UCSD-AML1 (cell line): ENCODE measurements around the gene DOCK3.
"Not testable (repeated sequence)": the region's sequence is repeated elsewhere in the genome, so short reads cannot be mapped to it uniquely, and the experiment has no call there.

ENCODE experiments used
- DNase-seq: peaks from one replicate; lab custom pipeline; 2025; ENCODE audit not compliant: unreplicated experiment; lab: John Stamatoyannopoulos, UW

The DOCK3 gene

DNA sequence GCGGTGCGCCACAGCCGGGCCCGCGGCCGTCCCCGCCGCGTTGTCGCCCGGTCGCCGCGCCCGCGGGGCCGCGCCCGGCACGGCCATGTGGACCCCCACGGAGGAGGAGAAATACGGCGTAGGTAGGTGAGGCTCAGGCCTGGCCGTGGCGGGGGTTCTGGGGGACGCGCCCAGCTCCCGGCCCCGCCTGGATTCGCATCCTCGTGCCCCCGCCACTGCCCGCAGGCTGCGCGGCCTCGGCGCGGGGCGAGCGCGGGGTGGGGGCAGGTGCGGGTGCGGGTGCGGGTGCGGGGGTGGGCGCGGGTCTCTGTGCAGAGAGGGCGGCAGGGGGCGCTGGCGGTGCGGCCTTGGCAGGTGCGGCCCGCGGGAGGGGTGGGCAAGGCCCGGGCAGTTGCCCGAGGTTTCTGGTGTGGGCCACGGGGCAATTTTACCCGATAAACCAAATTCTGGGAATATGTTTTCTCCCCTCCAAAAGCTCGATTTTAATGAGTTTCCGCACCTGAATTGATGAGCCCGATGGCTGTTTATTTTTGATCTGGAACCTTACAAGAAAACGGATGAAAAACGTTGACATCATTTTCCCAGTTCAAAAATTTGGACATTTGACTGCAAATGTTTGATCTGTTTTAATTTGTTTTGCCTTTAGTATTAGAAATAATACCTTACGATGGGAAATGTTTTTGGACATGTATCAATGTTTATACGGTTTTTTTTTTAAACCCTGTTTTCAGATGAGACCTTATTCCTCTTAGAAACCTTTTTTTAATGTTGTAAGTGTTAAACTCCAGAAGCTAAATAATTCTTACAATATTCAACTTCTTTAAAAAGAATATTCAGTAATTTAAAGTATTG is 678 bp downstream of the DOCK3 start:
- DNase-seq: no peak

DNA sequence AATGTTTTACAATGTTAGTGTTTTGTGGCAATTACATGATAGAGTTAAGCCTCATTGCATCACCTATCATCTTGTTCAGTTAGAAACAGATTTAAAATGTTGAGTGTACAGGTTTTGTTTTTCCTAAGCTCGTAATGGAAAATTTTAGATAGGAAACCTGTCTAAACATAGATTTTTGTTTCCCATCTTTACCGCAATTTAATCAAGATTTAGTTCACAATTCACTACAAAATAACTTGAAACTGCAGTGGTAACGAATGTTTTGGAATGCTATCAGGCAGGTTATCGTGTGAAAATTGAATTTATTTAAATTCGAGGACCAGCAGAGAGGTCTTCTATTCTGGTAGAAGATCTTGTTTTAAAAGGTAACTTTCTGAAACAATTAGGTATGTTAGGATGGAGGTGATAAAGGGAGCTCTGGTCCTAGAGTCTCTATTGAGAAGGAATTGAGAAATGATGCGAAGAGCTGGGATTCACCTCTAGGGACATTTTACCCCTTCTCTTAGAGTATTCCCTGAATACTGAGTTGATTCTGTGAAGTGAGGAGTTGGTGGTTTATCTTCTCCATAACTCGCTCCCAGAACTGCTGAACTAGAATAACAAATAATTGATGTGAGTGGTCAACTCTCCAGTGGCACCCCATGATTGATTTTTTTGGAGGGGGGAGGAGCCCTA is 1.4 kb downstream of the DOCK3 start:
- DNase-seq: no peak

DNA sequence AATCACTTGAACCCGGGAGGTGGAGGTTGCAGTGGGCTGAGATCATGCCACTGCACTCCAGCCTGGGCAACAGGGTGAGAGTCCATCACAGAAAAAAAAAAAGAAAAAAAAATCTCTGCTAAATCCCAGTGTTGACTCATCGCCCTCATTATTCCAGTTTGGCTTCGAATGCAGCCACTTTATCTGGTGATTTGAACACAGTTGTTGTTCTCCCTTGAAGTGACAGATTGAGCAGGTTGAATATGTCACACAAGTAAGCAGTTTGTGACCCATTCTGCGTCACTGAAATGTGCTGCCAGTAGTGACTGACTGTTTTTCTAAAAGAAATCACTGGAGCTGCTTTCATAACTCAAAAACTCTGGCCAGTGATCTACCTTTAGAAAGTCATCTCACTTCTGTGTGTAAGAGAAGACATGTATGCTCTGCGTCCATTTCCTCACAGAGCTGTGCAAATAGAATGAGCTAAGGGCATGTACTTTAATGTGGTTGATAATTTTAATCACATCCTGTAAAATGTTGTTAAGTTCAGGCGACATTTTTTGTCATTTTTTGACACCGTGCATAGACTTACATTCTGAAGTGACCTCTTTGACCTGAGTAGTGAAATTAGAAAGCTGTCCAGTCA is 12.5 kb downstream of the DOCK3 start:
- DNase-seq: no peak

DNA sequence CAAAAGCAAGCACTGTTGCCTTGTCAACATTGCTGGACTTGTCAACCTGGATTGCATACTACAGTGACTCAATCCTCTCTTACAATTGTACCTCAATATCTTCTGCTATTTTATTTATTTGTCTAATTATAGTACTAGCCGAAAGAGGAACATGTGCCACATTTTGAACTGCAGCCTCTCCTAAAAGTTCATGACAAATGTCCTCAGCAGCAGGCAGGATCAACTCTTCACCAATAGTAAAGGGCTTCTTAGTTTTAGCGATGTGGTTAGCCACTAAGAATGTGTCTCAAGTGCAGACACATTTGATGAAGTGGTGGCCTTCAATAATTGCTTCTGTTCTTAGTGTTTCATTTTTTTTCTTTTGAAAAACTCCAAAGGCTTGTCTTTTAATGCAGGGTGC is 13.2 kb downstream of the DOCK3 start:
- no peak for DNase-seq

DNA sequence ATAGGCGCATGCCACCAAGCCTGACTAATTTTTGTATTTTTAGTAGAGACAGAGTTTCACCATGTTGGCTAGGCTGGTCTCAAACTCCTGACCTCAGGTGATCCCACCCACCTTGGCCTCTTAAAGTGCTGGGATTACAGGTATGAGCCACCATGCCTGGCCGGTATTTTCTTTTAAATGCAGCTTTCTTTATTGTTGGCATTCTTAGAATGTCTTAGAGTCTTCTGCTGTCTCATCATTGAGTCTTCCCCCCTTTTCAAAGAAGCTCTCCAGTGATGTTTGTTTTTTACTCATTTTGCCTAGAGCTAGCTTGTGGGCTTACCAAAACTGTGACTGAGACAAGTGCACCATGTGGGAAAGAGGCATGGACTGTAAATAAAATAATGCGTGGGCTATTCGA is 13.9 kb downstream of the DOCK3 start:
- DNase-seq: not testable (repeated sequence)

DNA sequence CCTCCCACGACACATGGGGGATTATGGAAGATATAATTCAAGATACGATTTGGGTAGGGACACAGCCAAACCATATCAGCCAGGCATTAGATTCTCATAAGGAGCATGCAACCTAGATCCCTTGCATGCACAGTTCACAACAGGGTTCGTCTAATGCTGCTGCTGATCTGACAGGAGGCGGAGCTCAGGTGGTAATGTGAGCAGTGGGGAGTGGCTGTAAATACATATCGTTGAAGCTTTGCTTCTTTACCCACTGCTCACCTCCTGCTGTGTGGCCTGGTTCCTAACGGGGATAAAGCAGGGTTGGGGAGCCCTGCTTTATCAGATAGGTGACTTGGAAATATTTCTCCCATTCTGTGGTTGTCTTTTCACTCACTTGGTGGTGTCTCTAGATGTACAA is 14.8 kb downstream of the DOCK3 start:
- DNase-seq: no peak

DNA sequence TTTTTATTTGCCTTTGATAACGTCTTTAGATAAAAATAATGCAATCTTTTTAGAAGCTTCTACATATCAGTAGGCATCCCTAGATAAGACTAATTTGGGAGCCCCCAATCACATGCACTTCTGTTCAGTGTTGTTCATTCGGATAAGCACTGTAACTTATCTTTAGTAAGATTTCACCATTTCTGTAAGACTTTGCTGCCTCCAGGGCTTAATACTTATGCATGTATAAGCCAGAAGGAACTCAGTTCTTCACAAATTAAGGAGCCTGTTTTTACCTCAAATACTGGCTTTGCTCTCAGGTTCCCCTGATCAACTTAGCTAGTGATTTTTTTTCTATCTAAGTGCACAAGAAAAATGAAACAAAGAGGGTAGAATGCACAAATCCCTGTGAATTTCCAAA is 20.3 kb downstream of the DOCK3 start:
- DNase-seq: no peak

DNA sequence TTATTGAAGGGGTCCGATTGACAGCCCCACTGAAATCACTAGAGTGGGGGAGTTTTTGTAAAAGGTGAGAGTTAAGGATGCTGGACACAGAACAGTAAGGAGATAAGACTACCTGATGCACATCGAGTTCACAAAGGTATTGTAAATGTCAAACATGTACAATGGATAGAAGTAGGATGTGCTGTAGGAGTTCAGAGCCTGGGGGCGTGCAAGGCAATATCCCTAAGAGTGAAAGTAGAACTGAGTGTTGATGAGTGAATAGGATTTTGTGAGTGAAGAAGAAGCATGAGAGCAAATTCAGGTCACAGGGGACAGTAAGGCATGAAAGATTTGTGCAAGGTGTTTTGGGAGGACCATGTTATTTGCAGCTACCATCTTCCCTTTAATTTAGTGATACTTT is 21.5 kb downstream of the DOCK3 start:
- no peak for DNase-seq

DNA sequence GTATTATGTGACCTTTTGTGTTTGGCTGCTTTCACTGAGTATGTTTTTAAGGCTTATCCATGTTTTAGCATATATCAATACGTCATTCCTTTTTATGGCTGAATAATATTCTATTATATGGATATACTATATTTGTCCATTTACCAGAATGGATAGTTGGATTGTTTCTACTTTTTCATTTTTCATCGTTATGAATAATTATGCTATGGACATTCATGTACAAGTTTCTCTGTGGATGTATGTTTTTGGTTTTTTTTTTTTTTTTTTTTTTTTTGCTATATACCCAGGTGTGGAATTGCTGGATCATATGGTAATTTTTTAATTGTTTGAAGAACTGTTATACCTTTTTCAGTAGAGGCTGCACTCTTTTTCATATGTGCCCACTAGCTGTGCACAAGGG is 23.5 kb downstream of the DOCK3 start:
- DNase-seq: no peak

DNA sequence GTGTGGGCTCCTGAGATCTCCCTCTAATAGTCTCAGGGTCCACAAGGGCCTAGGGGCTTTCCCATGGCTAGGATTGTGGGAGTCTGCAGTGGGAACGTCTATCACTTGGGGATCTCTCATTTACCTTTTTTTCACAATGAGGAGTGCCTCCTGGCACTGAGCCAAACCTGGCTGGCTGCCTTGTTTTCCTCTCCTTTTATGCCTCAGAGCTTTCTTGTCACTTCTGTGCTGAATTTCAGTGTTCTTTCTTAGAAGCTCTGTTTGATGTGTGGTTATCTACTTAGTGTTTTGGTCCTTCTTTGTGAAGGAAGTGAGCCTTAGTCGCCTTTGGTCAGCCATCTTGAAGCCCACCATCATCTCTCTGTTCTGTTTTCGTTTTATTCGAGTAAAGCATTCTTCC is 33.9 kb downstream of the DOCK3 start:
- no peak for DNase-seq

DNA sequence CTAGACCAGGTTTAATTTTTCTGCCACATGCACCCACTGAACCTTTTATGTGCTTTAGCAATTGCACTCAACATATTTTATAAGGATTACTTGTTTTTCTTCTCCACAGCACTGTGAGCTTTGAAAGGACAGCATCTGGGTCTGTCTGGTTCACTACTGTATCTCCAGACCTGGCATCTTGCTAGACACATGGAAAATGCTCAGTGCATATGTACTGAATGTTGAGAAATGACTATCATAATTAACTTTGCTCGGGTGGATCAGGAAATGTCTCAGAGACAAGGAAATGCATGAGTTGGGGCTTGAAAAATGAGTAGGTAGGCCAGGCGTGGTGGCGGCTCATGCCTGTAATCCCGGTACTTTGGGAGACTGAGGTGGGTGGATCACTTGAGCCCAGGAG is 40.2 kb downstream of the DOCK3 start:
- no peak for DNase-seq

DNA sequence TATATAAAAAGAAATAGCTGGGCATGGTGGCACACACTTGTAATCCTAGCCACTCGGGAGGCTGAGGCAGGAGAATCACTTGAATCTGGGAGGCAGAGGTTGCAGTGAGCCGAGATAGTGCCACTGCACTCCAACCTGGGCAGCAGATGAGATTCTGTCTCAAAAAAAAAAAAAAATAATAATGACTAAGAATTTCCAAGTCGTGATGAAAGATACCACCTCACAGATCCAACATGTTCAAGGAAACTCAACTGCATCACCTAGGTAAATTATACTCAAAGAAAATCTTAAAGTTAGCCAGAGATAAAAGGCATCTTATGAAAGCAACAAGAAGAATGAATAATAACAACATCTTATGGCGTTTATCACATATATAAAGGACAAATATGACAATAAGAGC is 50.1 kb downstream of the DOCK3 start:
- DNase-seq: no peak

DNA sequence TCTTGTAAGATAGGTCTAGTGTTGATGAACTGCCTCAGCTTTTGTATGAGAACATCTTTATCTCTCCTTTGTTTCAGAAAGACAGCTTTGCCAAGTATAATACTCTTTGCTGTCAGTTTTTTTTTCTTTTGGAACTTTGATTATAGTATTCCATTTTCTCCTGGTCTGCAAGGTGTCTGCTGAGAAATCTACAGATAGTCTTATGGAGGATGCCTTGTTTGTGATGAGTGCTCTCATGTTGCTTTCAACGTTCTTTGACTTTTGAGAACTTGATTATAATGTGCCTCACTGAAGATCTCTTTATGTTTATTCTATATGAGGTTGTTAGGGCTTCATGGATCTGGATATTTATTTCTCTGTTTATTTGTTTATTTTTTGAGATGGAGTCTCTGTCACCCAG is 60.3 kb downstream of the DOCK3 start:
- DNase-seq: no peak

DNA sequence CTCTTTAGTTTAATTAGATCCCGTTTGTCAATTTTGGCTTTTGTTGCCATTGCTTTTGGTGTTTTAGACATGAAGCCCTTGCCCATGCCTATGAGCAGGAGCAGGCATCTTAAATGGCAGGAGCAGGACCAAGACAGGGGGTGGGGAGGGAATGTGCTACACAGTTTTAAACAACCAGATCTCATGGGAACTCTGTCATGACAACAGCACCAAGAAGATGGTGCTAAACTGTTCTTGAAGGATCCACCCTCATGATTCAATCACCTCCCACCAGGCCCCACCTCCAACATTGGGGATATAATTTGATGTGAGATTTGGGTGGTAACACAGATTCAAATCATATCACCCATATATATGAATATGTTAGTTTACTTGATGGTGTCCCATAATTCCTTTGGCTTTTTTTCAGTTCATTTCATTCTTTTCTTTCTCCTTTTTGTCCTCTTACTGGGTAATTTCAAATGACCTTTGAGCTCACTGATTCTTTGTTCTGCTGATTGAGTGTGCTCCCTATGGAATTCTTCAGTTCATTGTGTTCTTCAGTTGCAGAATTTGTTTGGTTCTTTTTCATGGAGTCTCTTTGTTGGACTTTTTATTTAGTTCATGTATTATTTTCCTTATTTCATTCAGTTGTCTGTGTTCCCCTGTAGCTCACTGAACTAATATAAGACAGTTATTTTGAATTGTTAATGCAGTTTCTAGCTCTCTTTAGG is 62.6 kb downstream of the DOCK3 start:
- DNase-seq: no peak

DNA sequence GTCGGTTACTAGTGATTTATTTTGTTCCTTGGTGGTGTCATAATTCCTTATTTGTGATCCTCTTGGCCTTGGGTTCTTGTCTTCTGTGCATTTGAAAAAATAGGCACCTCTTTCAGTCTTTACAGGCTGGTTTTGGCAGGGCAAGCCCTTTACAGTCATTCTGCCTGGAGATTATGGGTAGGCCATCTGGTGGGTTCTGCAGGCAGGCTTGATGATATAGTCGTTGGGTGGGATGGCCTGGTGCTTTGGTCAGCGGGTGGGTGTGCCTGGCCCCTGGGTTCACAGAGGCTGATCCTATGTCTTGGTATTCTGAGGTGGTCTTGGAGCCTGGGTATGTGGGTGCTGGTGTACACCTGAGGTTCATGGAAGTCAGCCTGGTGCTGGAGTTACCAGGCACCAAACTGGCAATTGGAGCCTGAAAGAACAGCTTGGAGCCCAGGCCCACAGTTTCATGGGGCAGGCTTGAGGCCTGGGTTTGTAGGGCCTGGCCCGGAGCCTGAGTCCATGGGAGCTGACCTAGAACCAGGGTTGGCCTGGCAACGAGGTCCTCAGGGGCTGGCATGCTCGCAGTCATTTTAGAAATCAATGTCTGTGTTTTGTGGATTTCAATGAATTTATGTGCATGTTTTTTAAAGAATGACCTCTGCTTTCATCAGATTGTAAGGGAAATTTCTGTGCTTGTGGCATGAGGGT is 63.3 kb downstream of the DOCK3 start:
- DNase-seq: no peak

DNA sequence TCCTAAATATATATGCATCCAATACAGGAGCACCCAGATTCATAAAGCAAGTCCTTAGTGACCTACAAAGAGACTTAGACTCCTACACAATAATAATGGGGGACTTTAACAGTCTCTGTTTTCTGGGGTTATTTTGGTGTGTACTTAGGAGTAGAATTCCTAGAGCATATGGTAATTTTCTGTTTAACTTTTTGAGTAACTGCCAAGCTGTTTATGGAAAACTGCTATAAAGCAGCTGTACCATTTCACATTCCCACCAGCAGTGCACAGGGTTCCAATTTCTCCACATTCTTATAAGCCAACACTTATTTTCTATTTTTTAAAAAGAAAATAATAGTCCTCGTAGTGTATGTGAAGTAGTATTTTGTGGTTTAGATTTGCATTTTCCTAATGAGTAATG is 68.9 kb downstream of the DOCK3 start:
- DNase-seq: no peak

DNA sequence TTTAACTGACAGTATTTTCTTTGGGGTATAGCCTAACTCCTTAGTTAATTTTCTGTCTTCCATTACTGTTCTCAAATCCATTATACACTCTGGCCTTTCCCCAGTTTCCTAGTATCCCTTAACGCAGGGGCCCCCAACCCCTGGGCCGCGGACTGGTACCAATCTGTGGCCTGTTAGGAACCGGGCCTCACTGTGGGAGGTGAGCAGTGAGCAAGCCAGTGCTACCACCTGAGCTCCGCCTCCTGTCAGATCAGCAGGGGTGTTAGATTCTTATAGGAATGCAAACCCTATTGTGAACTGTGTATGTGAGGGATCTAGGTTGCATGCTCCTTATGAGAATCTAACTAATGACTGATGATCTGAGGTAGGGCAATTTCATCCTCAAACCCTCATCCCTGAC is 75.1 kb downstream of the DOCK3 start:
- DNase-seq: no peak

DNA sequence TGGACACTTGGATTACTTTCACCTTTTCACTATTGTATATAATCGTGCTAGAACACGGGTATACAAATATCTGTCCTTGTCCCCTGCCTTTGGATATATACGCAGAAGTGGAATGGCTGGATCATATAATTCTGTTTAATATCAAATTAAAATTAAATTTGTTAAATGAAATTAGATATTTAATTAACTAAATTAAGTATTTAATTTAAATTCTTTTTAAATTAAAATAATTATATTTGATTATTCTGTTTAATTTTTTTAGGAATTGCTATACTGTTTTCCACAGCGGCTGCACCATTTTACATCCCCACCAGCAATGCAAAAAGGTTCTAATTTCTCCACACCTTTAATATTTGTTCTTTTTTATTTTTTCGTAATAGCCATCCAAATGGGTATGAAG is 84.3 kb downstream of the DOCK3 start:
- no peak for DNase-seq

DNA sequence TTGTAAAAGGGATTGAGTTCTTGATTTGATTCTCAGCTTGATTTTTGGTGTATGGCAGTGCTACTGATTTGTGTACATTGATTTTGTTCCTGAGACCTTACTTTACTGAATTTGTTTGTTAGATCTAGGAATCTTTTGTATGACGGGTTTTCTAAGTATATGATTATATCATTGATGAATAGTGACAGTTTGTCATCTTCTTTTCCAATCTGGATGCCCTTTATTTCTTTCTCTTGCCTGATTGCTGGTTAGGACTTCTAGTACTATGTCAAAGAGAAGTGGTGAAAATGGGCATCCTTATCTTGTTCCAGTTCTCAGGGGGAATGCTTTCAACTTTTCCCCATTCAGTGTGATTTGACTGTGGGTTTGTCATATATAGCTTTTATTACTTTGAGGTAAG is 103.0 kb downstream of the DOCK3 start:
- no peak for DNase-seq

DNA sequence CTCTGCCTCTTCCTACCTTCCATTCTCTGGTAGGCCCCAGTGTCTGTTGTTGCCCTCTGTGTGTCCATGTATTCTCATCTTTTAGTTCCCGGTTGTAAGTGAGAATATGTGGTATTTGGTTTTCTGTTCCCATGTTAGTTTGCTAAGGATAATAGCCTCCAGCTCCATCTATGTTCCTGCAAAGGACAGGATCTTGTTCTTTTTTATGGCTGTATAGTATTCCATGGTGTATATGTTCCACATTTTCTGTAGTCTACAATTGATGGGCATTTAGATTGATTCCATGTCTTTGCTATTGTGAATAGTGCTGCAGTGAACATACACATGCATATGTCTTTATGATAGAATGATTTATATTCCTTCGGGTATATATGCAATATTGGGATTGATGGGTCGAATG is 107.0 kb downstream of the DOCK3 start:
- DNase-seq: not testable (repeated sequence)

DNA sequence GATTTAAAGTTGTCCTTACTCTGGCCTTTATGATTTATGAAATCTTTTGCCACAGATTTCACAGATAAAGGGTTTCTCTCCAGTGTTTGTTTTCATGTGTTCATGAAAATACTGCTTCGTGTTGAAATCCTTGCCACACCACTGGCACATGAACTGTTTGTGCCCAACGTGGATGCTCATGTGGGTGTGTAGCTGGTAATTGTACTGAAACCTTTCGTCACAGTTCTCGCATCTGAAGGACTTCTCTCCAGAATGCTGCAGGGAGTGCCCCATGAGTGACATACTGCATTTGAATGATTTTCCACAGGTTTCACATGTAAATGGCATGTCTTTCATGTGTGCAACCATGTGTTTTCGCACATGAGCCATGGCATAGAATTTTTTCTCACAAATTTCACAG is 111.9 kb downstream of the DOCK3 start:
- no peak for DNase-seq
